Eye (tissue), 1 donor: ENCODE measurements around the gene AGMO.
A peak's percentile ranks its signal among the peaks of the same experiment; 100 is the strongest.

Experiments
- DNase-seq: peaks from one replicate; pipeline ENCODE4 v3.0.0-alpha.2; 2015

Gene AGMO

DNA sequence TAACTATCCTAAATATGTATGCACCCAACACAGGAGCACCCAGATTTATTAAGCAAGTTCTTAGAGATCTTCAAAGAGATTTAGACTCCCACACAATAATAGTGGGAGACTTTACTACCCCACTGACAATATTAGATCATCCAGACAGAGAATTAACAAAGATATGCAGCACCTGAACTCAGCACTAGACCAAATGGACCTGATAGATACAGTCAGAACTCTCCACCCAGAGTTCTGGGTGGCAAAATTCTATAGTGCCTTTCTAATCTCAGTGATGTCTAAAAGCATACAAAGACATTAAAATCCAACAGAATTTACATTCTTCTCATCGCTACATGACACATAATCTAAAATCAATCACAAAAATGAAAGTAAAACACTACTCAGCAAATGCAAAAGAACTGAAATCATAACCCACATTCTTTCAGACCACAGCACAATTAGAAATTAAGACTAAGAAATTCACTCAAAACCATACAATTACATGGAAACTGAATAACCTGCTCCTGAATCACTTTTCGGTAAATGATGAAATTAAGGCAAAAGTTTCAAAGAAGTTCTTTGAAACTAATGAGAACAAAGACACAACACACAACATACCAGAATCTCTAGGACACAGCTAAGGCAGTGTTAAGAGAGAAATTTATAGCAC, 183.2 kb downstream of the AGMO start:
- DNase-seq, result no peak

DNA sequence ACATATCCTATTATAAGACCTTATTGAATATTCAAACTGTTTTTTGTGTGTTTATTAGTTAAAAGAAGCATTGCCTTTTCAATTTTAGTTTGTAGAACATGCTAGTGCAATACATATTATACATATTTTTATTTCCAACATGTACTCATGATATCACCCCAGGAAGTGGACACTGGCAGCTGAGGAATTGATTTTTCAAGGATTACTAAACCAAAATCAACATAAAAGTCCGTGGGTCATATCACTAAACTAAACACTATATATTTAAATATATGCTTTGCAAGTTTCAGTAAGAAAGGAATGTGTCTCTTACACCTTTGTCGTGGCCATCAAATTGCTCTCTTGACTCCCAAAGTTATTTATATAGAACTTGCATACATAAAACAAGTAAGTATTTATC, 185.2 kb downstream of the AGMO start:
- DNase-seq, result no peak

DNA sequence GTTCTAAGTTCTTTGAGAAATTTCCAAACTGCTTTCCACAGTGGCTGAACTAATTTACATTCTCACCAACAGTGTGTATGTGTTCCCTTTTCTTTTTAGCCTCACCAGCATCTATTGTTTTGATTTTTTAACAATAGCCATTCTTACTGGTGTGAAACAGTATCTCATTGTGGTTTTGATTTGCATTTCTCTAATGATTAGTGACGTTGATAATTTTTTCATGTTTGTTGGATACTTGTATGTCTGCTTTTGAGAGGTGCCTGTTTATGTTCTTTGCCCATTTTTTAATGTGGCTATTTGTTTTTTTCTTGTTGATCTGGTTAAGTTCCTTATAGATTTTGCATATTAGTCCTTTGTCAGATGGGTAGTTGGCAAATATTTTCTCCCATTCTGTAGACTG, 191.4 kb downstream of the AGMO start:
- no peak for DNase-seq

DNA sequence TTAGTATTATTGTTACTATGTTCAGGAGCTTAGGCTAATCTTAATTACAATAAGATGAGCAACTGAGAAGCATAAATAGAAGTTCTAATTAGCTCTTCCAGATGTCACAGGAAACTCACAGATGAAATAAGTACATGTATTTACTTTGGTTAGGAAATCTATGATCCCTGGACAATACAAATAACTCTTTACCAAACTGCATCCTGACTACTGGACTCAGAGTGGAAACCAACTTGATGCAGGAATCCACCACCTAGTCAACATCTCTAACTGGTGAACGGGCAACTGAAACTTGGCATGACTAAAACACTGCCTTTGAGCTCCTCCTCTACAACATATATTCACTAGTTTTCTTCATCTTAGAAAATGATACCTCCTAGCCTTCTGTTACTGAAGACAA, 193.2 kb downstream of the AGMO start:
- no peak for DNase-seq

DNA sequence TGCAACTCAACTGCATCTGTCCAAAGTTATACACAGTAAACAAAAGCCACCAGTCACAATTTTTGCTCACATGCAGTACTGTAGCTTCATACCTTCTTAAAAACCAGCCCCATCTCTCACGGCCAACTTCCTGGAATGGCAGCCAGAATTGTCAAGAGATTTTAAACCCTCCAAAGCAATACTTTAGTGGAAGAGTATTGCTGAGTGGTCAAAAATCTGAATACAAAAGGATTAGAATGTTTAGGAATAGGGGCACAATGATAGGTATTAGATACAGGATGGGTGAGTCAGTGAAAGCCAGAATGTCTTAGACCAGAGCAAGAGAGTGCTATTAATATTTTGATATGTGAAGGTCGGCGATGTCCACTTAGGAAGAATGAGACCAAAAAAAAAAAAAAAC, 193.9 kb downstream of the AGMO start:
- DNase-seq, result no peak

DNA sequence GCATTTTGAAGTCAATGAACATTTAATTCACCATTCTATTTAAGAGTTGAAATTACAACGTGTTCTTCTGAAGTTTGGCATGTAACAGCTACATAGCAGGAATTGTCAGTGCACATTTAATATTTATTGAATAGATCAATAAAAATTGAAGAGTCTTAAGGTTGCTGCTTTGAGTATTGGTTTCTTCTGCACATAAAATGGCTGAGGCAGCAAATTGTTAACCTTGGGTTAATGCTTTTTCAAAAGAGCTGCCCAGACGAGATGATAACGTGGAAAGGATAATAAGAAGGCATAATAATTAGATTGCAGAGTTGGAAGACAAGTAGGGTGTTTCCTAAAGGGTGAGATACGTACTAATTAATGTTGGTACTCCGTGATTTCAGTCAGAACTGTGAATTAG, 203.7 kb downstream of the AGMO start:
- no peak for DNase-seq

DNA sequence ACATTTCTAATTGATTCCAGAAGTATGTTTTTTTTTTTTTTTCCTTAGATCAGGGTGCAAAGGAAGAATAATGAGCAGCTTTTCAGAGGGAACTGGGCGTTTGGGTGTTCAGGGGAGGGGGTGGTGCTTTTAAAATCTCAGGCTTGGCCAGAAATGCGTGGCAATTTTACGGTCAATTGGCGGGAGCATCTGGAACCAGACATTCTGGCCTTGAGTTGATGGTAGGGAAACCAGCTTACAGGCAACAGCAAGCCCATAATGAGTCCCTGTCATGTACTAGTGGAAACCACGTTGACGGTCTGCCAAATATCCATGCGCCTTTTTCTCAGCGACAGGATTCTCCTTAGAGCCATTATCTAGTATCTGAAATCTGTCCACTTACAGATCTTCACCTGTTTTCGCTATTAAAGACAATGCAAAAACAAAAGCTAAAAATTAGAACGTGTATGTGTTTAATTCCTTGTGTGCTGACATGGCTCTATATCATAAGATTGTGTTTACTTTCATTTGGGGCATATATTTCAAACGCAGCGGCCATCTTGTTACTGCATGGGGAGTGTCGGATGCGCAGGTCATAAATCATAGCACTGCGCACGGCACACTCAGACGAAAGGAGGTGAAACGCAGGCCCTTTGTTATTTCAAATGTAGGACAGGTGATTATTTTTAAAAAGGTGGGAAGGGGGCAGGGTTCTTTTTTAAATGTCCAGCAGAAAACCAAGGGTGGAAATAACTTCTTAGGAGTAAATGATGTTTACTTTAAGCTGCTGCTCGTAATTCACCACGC, 209.2 kb downstream of the AGMO start:
- no peak for DNase-seq

DNA sequence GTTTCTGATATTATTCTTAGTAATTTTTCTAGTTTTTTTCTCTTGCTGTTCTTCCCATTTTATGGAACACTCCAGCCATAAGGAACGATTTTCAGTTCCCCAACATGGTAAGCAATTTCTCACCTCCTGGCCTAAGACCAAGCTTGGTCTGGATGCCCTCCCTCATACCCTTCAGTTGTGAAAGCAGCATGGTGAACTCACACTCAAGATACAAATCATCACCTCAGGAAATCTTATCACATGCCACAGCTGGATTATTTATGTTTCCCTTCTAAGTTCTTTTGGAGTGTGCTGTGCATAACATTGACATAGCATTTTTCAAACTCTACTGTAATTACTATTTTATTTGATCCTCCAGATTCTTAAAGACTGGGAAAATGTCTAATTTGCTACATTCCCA, 216.6 kb downstream of the AGMO start:
- DNase-seq, result no peak

DNA sequence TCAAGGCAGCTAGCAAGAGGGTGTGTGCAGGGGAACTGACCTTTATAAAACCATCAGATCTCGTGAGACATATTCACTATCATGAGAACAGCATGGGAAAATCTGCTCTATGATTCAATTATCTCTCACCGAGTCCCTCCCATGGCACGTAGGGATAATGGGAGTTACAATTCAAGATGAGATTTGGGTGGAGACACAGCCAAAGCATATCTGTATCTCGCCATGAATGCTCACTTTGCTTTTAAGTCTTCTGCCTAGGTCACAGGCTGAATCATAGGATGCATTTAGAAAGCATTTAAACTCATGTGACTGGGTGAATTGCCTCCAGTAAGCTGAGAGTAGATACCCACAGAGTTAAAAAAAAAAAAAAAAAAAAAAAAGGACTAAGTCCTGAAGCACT, 220.0 kb downstream of the AGMO start:
- DNase-seq, result no peak

DNA sequence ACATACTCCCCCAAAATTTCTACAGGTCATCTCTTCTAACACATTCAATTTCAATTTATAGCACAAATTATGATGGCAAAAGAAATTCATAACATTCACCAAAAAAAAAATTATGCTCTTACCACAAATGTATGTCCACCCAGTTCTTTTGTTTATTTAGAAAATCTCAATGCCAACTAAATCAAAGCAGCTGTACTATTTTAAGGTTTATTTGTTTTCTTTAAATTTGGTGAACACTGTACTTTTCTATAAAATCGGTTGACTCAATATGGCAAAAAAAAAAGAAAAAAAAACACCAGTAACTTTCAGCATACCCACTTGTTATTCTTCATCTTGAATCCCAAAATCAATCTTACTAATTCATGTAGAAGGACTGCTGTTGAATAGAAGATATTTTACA, 225.7 kb downstream of the AGMO start:
- DNase-seq, result no peak

DNA sequence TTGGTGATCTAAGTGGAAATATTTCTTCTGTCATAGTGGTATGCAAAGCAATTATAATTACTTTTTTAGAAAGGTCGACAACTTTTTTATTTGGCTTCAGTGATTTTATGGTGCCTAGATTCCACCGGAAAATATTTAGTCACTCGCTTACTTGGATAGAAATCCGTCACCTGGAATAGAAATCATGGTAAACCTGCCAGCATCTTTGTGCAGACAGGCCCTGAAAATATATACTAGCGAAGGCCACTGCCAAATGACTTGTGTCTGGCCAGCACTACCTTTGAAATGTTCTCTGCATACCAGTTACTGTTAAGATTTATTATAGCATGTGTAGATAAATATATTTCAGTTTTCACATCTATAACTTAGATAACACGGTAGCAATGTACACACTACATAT, 226.4 kb downstream of the AGMO start:
- DNase-seq, result no peak

DNA sequence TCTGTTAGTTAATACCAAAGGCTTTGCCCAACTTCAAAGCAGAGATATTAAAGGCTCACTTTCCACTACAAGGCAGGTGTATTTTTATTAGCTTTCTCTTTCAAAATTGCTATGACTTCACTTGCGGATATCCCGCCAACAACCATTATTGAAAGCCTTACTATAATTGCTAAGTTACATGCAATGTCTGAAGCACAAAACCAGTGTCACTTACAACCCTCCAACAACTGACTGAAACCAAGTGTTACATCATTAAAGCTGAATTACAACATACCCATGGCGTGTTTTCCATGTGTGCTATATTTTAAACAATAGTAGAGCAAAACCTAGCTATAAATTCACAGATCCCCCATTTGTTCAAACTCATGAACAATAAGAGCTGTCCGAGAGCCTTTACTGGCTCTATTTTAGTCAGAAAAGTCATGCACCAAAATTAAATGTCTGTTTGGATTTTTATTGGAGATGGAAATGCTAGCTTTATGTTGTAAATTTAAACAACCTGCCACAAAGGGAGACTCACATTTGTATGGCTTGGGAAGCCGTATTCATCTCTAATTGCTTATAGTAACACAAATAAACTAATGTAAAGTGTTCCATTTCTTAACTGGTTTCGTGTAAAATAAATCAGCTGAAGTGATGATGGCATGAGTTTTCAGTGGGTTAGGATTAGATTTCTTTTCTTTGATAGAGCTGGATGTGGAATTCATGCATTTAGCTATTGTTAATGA, 227.1 kb downstream of the AGMO start:
- no peak for DNase-seq

DNA sequence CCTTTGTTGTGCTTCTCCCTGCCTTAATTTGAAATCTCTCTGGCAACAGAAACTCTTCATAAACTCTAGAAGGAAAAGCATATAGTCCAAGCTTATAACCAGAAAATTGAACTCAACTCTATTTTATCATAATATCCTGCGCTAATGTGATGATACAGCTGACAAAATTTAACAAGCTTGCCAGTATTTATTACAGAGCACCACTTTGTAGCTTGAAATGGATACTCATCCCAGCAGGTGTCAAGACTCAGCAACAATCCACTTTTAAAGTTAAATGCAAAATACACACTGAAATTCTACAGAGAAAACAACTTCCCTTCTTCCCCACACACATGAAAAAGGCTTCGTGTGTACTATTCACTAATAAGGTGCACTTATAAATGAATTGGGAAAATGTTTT, 228.9 kb downstream of the AGMO start:
- DNase-seq, result no peak

DNA sequence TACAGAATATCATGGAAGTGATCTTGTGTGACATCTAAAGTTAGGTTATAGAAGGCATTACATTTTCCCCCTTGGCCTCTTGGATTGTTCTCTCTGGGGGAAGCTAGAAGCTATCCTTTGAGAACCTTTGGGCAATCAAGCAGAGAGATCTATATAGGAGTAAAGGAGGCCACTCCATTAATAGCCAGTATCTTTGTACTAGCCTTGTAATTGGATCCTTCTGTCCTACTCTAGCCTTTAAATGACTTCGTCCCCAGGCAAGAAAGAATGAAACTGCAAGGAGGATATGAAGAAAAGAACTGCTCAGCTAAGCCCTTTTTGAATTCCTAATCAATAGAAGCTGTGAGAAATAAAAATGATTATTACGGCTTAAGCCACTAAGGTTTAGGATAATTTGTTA, 230.9 kb downstream of the AGMO start:
- DNase-seq, result peak; percentile 13

DNA sequence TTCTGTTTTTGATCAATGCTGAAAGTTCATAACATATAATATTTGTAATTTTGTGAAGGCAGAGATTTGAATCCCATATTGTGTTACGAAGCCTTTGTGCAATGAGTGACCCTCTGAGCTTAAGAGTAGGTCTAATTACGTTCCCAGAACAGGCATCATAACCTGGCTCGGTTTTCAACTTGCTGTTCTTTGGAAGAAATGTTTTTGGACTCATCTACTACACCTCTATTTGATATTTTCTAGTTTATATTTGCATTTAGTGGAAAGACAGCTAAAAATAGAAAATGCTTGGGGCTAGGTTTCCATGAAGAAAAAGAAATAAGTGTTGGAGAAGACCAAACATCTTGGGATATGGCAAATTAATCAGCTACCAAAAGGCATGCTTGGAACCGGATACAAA, 234.8 kb downstream of the AGMO start:
- no peak for DNase-seq

DNA sequence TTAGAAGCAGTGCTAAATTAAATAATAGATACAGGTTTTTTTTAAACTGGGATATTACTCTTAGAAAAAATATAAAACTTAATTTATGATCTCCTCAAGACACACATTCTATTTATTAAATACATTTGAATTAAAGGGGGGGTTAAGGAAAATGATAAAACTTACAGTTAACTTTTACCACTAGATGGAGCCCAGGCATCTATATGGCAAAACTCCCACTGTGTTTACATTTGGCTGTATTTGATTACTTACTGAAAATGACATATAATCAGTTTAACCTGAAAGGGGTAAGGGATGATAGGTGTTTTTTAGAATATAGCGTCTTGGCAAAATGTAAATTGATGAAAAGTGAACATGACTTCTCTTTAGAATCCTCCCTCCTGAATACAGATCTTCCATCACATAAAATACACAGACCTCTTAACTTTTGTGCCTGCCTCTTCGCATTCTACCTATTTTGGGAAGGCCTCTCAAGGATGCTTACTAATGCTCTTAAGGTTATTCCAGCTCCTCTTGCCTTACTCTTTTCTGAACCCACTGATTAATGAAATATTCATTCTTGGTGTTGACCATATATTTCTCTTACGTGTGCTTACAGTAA, 235.7 kb downstream of the AGMO start:
- DNase-seq, result peak; percentile 42

DNA sequence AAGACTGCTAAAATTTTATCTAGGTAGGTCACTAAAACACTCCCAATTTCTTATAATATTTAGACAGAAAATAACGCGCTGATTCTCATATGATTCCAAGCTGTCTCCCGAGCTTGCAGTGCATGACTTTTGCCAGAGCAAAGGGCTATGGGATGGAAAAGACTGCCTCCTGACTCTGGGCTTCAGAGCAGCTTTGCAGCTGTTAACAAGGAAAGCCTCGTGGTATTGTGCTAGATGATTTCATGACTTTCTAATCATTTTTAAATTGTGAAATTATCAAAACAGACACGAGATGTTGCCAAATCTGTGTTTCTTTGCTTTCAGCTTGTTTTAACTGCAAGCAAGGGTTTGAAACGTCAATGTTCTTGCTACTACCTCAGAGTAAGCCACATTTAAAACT, 238.3 kb downstream of the AGMO start:
- DNase-seq, result no peak

DNA sequence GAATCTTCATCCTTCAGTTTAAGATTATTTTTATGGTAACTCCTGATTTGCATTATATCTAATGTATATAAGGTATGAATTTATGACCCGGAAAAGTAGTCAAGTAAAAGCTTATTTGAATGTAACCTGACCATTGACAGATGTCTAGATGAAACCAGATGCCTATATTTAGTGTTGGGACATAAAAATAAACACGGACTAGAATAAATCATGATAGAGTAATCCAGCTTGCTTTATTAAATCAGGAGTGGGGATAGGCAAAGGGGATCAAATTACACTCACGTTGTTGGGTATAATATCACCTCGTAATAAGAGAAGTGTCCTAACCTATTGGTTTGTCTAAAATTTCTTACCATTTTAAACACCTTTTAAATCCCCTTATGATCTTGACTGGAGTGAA, 244.6 kb downstream of the AGMO start:
- no peak for DNase-seq

DNA sequence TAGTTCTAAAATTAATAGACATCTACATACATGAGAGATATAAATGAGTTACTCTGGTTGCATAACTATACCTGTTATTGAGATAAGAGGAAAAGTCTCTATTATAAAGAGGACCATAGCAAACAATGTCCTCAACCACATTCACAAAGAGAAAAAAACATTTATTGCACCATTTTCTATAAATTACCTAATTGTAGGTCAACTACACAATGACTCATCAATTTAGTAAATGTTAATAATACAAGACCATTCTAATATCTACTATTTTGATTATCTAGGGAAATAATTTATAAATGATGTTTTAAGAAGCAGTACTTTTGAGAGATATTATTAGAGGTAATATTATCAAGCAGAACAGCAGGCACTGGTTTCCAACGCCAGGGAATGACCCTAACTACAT, 246.1 kb downstream of the AGMO start:
- no peak for DNase-seq

DNA sequence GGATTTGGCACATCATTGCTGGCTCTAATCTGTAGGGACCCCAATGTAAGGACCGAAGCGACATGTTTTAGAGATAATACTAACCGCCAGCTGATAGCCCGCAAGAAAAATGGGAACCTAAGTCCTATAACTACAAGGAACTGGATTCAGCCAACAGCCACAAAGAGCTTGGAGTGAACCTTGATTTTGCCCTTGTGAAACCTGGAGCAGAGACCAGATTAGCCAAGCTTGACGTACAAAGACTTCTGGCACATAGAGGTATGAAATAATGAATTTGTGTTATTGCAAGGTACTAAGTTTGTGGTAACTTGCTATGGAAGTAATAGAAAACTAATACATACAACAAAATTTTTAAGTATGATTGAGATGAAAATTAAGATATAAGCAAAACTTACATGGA, 246.9 kb downstream of the AGMO start:
- no peak for DNase-seq

DNA sequence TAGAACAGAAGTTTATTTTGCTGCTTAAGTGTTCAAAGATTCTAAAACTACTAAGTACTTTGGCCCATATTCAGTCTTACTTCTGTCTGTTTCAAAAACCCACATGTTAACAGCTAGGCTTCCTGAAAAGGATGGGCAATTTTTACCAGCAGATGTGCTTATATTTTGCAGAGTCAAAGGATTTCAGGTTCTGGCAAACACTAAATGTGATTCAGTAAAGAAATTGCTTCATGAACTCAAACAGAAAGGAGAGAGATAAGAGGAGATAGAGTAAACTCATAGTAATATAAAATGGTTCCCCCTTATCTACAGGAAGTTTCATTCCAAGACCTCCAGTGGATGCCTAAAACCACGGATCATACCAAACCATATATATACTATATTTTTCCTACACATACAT, 248.5 kb downstream of the AGMO start:
- DNase-seq, result no peak

DNA sequence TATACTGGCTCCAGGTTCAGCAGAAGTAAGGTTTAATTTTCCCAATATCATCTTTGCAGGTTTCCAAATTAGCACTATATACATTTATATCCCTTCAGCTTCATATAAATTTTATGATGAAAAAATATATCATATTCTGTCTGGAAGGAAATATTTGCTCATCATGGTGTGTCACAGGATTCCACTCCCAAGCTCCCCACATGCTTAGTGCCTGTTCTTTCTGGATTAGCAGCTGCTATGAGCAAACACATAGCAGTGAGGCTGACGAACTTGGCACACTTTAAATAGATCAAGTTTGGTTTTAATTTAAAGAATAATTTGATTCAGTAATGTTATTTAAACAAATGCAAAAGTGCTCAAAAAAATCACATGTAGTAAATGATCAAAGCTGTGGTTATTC, 251.9 kb downstream of the AGMO start:
- DNase-seq, result peak; percentile 38

DNA sequence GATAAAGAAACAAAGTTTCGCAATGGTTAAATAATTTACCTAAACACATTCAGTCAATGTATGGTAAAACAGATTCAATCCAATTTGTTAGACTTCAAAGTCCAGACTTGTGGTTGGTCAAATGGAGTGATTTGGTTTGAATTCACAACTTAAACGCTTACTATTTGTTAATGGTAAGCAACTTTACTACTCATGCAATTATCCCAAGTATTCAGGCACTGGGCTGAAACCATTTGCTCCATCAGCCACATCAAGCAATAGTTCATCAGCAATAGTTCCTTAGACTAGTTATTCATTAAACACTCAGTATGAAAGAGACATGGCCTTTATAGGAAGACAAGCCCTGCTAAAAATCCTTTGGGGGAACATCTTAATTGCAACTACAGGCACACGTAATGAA, 253.0 kb downstream of the AGMO start:
- DNase-seq, result no peak

DNA sequence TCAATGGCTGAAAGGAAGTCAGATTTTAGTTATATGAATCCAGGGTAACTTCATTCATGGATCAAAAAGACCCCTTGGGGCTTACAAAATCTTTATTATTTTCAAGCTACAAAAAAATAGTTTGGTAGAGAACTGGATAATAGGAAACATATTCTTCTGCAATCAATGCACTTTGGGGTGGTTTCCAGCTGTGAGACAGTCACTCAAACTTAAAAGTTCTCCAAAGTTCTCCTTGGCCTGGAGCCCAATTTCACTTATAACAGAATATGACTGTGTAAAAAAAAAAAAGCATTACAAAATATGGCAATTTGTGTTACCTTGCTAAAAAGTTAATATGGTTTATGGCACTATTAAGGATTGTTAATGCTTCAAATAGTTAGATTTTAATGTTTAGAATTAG, 255.5 kb downstream of the AGMO start:
- DNase-seq, result no peak
